ENCODE data around the gene MYOCOS.

- TF ChIP-seq CTCF (IDR thresholded peaks at IDR 0.05) (no peak), POLR2A (IDR thresholded peaks at IDR 0.05) (no peak), POLR2AphosphoS5 (IDR thresholded peaks at IDR 0.05) (peak; percentile 68)
Measured at GRCh38 chr1:171663036-171663853, 41.2 kb downstream of the MYOCOS start.
